ENCODE data around the gene SLC9A9.

Gene SLC9A9

DNA sequence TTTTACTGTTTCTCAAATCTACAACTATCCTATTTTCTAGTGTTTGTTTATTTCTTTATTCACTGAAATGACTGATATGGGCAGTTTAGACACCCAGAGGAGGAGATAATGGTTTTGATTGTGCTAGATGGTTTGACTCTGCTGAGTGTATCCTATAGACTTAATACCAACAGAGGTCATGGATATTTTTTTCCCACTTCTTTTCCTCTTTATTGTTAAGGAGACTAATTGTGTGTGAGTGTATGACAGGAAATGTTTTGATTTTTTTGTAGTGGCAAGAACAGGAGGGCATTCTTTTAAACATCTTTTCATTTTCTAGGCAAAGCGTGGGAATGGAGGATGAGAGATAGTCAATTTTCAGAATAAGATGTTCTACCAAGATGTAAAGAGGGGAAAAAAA lies 505.2 kb downstream of the SLC9A9 start:
- peaks cover 13% of the 10 kb centered on the region for H3K4me1 Mint-ChIP-seq (ENCODE audit: low read depth)

DNA sequence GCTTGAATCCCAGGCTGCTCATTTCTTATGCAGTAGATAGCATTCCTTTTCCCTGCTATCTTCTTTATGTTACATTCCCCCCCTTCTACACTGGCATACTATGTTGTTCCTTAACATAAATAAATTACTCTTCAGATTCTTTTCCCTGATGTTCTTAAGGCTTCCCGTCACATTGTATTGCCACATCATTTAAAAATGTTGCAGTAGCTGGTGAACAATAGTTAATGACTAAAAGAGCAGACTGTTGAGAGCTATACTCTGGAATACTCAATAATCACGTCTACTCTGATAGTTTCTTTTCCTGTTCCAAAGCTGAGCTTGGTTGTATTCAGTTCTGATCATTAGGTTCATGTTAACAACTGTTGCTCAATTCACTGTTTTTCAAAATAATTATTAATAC lies 508.8 kb downstream of the SLC9A9 start:
- Mint-ChIP-seq H3K27ac (no peak overlapping the region), H3K4me3 (no peak overlapping the region), H3K4me1 (ENCODE audit: low read depth) (peaks cover 1% of the 10 kb centered on the region), H3K36me3 (ENCODE audit: low read depth) (no peaks in the 10 kb centered on the region), H3K9me3 (no peaks in the 10 kb centered on the region), H3K27me3 (no peaks in the 10 kb centered on the region)
- DNase-seq, result no peak

More for the DNA sequence above, 505.2 kb downstream of the SLC9A9 start:
- Mint-ChIP-seq H3K36me3 (ENCODE audit: low read depth) (no peaks in the 10 kb centered on the region), H3K9me3 (no peaks in the 10 kb centered on the region), H3K27me3 (no peaks in the 10 kb centered on the region), H3K27ac (no peak overlapping the region), H3K4me3 (no peak overlapping the region)
- DNase-seq, result no peak

DNA sequence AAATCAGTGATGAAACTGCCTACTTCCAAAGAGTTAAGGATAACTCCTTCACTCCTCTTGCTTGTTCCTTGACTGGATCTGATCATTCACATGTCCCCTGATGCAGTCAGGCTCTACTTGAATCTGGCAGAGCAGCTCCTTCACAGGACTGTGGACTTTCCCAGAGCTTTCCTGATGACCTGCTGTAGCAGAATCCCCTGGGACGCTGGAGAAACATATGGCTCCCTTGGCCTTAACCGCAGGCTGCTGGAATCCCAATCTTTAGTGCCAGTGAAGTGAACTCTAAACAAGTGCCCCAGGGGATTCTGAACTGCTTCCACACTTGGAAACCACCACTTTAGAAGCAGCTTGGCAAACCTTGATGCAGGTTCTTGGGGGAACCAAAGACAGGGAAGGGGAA lies 510.9 kb downstream of the SLC9A9 start:
- Mint-ChIP-seq H3K9me3 (no peaks in the 10 kb centered on the region), H3K27ac (no peak overlapping the region), H3K4me1 (ENCODE audit: low read depth) (no peaks in the 10 kb centered on the region), H3K4me3 (no peak overlapping the region), H3K36me3 (ENCODE audit: low read depth) (no peaks in the 10 kb centered on the region), H3K27me3 (no peaks in the 10 kb centered on the region)
- no peak for DNase-seq

DNA sequence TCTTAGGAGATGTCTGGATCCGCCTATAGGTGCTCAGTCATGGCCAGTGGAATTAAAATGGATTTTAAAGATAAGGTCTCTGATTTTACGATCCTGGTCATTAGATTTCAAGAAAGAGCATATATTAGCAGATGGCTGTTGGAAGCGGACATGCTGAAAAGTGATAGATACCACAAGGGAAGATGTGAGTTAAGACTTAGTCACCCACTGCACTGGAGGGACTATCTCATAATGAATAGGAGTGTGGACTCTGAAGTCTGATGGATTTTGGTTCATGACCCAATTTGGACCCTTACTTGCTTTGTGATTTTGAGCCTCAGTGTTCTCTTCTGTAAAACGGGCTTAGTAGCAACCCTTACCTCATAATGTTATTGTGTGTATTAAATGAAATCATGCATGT lies 514.0 kb downstream of the SLC9A9 start:
- H3K27ac Mint-ChIP-seq, result no peak overlapping the region
- H3K9me3 Mint-ChIP-seq, result no peaks in the 10 kb centered on the region
- no peak overlapping the region for H3K4me3 Mint-ChIP-seq
- no peaks in the 10 kb centered on the region for H3K27me3 Mint-ChIP-seq
- no peaks in the 10 kb centered on the region for H3K36me3 Mint-ChIP-seq (ENCODE audit: low read depth)
- DNase-seq, result no peak
- H3K4me1 Mint-ChIP-seq (ENCODE audit: low read depth), result no peaks in the 10 kb centered on the region

DNA sequence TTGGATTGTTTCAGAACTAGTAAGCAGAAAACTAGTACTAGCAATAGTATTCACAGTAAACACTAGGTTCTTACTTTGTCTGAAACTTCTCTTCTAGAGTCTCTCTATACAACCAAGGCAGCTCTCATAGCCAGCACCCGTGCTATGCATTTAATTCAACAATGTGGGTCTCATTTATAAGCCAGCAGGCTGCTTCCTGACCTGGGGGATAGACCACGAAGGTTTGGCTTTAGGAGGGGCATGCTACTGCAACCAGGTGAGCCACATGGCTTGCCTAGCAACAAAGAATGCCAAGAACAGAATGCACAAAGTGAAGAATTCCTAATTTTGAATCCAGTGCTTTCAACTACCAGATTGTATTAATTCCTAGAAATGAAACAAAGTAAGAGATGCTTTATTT lies 514.9 kb downstream of the SLC9A9 start:
- H3K27ac Mint-ChIP-seq, result no peak overlapping the region
- no peaks in the 10 kb centered on the region for H3K27me3 Mint-ChIP-seq
- DNase-seq, result no peak
- no peaks in the 10 kb centered on the region for H3K36me3 Mint-ChIP-seq (ENCODE audit: low read depth)
- no peak overlapping the region for H3K4me3 Mint-ChIP-seq
- H3K4me1 Mint-ChIP-seq (ENCODE audit: low read depth), result no peaks in the 10 kb centered on the region
- no peaks in the 10 kb centered on the region for H3K9me3 Mint-ChIP-seq

DNA sequence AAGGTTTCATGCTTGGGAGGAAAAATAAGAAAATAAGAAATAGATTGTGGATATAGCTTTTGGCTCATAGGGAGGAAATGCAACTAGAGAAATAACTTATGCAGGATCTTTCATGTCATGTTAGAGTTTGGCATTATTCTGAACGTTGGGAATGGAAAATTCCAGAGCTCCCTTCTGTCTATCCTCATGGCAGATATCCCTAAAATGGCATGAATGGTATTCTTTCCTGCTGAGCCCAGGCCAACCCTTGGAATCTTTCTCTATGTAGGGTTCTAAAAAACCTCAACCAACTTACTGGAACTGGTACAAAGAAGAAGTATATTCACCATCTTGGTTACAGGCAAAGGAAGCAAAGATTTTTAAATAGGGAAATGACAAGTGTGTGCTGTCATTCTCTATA lies 516.2 kb downstream of the SLC9A9 start:
- Mint-ChIP-seq H3K9me3 (no peaks in the 10 kb centered on the region), H3K36me3 (ENCODE audit: low read depth) (no peaks in the 10 kb centered on the region), H3K27me3 (no peaks in the 10 kb centered on the region), H3K4me3 (no peak overlapping the region), H3K27ac (no peak overlapping the region), H3K4me1 (ENCODE audit: low read depth) (peaks cover 6% of the 10 kb centered on the region)
- no peak for DNase-seq

DNA sequence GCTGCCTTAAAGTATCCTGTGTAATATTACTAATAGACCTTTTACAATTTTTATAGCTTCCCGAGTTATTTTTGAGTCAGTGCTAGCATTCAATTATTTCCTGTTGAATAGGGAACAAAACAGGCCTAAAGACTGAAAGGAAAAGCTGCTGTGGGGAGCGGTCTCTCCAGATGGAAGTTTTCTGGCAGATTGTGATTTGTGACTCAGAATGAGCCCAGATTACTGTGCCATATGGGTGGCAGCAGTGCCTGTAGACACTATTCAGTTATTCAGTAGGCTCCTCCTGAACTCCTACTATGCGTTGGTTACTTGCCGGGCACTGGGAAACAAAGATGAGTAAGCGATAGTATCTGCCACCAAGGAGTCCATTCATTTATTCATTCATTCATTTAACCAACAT lies 516.9 kb downstream of the SLC9A9 start:
- DNase-seq, result no peak
- Mint-ChIP-seq H3K4me3 (no peak overlapping the region), H3K27ac (no peak overlapping the region), H3K4me1 (ENCODE audit: low read depth) (peaks cover 9% of the 10 kb centered on the region), H3K27me3 (no peaks in the 10 kb centered on the region), H3K9me3 (no peaks in the 10 kb centered on the region), H3K36me3 (ENCODE audit: low read depth) (no peaks in the 10 kb centered on the region)

DNA sequence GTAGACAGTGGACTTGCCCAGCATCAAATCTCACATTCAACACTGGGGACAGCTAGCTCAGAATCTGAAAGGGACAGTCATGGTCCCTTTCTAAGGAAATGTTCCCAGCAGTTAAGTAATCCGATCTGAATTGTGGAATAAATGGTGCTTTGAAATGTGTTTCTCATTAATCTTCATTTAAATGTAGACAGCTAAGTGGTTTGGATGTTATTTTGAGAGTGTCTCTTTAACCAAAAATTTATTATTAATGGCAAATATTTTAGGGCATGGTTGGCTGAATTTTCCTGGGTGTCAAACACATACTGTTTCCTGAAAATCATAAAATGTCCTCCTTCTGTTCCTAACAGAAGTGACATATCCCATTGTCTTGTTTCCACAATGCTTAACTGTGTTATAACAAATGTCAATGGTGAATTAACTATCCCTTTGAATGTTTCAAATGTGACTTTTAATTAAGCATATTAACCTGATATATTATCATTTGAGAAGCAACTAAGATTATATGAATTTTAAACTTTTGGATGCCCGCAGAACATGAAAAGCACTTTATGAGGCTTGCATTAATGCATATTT lies 517.9 kb downstream of the SLC9A9 start:
- DNase-seq, result no peak
- Mint-ChIP-seq H3K36me3 (ENCODE audit: low read depth) (no peaks in the 10 kb centered on the region), H3K9me3 (no peaks in the 10 kb centered on the region), H3K27me3 (no peaks in the 10 kb centered on the region), H3K4me3 (no peak overlapping the region), H3K4me1 (ENCODE audit: low read depth) (peaks cover 9% of the 10 kb centered on the region), H3K27ac (no peak overlapping the region)

DNA sequence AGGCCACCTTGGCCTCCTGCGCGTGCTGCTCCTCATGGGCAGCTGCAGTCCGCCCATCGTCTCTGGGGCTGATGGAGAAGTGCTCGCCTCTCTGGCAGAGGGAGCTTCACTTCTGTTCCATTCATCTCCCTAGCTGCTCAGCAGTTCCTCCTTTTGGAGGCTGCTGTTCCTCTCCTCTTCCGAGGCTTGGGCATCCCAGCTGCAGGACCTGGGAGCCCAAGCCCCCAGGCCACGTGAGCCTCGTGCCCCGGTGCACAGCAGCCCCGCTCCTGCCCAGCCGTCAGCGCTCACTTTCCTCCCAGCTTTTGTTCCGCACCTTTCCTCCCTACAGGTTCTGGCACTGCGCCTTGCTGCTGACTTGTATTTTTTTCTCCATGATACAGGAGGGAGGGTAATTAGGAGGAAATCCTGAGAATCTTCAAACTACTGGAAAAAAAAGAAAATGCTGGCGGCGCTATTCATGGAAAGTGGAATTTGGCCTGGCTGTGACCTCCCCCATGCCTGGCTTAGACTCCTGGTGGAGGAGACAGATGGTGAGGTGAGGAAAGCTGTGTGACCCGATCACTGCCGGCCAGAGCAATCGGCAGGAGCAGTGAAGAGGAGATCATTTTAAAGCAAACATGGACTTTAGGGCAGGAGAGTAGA lies 518.6 kb downstream of the SLC9A9 start:
- Mint-ChIP-seq H3K4me3 (no peak overlapping the region), H3K9me3 (no peaks in the 10 kb centered on the region), H3K4me1 (ENCODE audit: low read depth) (peaks cover 9% of the 10 kb centered on the region), H3K27me3 (no peaks in the 10 kb centered on the region), H3K36me3 (ENCODE audit: low read depth) (no peaks in the 10 kb centered on the region), H3K27ac (no peak overlapping the region)
- no peak for DNase-seq

DNA sequence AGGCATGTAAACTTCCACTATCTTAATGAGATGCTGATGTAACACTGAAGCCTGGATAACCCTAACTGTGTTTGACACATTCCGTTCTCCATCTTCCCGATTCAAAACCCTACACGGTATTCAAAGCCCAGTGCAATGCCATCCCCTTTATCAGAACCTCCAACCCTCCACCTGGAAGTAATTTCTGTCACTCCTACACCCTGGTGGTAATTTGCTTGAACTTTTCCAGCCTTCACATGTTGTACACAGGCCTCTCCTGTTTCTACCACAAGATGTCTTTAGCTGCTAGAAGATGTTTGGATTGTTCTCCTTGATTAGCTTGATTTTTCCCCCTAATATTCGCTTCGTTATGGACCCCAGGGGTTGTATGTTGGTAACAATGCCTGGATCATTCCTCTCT lies 519.8 kb downstream of the SLC9A9 start:
- Mint-ChIP-seq H3K36me3 (ENCODE audit: low read depth) (no peaks in the 10 kb centered on the region), H3K27ac (no peak overlapping the region), H3K4me1 (ENCODE audit: low read depth) (peaks cover 9% of the 10 kb centered on the region), H3K9me3 (no peaks in the 10 kb centered on the region), H3K4me3 (no peak overlapping the region), H3K27me3 (no peaks in the 10 kb centered on the region)
- no peak for DNase-seq

DNA sequence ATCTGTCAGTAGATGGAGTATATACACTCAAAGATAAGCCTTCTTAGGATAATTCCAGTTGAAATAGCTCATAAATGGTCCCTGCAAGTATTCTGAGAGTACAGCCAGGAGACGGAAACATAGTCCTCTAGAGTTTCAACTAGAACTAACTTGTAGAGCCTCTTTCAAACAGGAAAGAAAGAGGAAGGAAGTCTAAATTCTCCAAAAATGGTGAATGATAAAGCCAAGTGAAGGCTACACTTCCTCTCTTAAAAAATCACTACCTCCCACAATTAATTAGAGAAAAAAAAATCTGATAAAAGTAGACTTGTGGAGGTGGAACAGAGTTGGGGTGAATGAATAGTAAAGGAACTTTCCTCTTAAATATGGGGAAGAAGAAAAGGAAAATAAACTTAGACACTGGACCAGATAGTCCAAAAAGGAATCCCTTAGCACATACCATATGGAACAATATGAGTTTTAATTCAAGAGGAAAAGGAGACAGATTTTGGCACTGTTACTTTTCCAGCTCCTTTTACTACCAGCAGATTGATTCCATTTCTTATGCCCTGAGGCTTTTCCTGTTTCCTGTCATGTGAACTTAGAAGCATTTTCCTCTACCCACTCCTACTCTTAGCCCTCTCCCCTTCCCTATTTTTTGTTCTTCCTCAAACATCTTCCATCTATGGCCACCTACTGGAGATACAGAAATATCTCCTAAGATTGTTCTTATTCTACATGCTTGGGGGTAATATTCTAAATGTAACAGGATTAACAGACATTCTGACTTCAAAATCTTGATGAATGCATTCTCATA lies 521.1 kb downstream of the SLC9A9 start:
- Mint-ChIP-seq H3K27ac (no peak overlapping the region), H3K4me1 (ENCODE audit: low read depth) (peaks cover 9% of the 10 kb centered on the region)

DNA sequence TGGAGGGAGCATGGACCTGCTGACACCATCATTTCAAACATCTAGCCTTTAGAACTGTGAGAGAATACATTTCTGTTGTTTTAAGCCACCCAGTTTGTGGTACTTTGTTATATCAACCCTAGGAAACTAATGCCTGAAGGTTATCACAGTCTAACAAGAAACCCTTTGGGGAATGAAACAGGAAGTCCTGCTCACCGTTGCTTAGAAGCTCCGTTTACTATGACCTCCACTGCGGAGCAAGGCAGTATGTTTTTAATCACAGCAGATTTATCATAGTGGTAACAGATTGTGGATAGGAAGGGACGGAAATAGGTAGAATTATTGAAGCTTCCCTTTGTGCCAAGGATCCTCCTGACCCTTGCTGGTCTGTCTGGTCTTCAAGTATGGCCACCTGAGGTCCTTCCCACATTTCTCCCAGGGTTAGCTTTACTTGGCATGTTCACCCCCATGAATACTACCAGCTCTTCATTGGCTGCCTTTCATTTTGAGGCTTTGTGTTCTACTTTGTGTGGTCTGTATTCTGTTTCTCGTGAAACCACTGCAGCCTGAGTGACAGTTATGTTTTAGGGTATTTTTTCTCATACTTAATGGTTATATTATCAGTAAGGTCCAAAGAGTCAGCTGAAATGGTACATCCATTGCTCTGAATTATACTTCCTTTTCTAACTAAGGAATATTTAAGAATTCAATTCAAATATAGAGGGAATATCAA lies 527.1 kb downstream of the SLC9A9 start:
- Mint-ChIP-seq H3K36me3 (ENCODE audit: low read depth) (no peaks in the 10 kb centered on the region), H3K4me3 (no peak overlapping the region), H3K9me3 (no peaks in the 10 kb centered on the region), H3K27me3 (no peaks in the 10 kb centered on the region), H3K27ac (no peak overlapping the region), H3K4me1 (ENCODE audit: low read depth) (no peaks in the 10 kb centered on the region)
- DNase-seq, result no peak

More for the DNA sequence above, 521.1 kb downstream of the SLC9A9 start:
- Mint-ChIP-seq H3K4me3 (no peak overlapping the region), H3K9me3 (no peaks in the 10 kb centered on the region), H3K27me3 (no peaks in the 10 kb centered on the region), H3K36me3 (ENCODE audit: low read depth) (no peaks in the 10 kb centered on the region)
- DNase-seq, result no peak

DNA sequence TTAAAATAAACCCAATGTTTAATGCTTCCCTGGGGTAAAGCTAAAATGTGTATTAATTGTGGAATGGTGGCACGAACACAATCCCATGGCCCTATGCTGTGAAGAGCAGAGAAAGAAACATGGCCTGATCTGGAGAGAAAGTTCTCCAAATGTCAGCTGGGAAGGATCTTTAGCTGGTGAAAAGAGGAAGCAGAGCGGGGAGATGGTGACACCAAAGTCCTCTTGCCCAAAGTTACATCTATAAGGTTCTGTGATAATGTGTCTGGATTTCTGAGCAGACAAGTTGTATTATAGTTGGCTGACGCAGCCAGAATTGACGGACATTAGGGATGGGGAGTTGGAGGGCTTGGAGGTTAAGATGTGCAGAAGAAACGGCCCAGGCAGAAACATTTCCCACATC lies 532.5 kb downstream of the SLC9A9 start:
- H3K4me3 Mint-ChIP-seq, result no peak overlapping the region
- H3K27me3 Mint-ChIP-seq, result no peaks in the 10 kb centered on the region
- H3K27ac Mint-ChIP-seq, result no peak overlapping the region
- H3K36me3 Mint-ChIP-seq (ENCODE audit: low read depth), result no peaks in the 10 kb centered on the region
- H3K4me1 Mint-ChIP-seq (ENCODE audit: low read depth), result no peaks in the 10 kb centered on the region
- no peak for DNase-seq
- no peaks in the 10 kb centered on the region for H3K9me3 Mint-ChIP-seq

DNA sequence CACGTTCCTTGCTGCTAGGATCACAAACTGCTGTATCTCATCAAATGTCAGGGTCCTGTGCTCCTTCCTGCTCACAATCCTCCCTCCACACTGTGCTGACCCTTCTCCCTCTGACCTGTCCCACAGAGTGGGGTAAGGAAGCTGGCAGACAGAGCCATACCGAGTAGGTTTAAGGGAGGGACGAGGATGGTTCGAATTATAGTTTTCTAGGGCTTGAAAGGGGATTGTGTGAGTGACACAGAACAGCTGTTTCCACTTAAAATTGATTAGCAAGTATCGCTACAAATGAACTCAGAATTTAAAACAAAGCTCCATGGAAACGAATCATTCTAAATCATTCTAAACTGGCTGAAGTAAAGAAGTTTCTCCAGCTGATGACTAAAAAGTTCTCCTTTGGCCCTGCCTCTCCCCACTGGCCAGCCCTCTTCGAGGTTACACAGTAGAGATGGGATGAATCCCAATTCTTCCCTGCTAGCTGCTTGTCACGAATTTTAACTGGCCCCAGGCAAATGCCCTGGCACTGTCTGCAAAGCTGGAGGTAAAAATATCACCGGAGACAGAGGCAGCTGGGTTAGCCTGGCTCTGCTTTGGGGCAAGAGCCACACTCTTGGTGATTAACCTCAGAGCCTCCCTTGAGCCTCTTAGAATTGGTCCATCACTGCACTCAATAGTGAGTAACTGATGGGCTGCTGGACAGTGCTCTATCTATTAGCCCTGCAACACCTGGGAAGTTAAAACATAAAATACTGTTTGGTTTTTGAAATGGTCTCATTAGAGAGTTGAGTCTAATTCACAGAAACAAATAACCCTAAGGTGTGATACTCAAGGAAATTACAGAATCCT lies 533.8 kb downstream of the SLC9A9 start:
- no peaks in the 10 kb centered on the region for H3K4me1 Mint-ChIP-seq (ENCODE audit: low read depth)
- H3K27ac Mint-ChIP-seq, result peak overlapping the region; percentile 27
- H3K36me3 Mint-ChIP-seq (ENCODE audit: low read depth), result no peaks in the 10 kb centered on the region
- no peaks in the 10 kb centered on the region for H3K27me3 Mint-ChIP-seq
- DNase-seq, result no peak
- no peak overlapping the region for H3K4me3 Mint-ChIP-seq
- no peaks in the 10 kb centered on the region for H3K9me3 Mint-ChIP-seq

Data from activated T-cell treated with anti-CD3 and anti-CD28 coated beads, Interleukin-2, amount 50 U/mL, for 24 hours (primary cell).